Measurements from ENCODE around the gene NUDT3.

- TF ChIP-seq POLR2AphosphoS5 (IDR thresholded peaks at IDR 0.05; ENCODE audit: low read depth, low read length) = no peak
- TF ChIP-seq TAF1 (IDR thresholded peaks at IDR 0.05; ENCODE audit: low read depth, low read length) = no peak
- TF ChIP-seq POLR2A (IDR thresholded peaks at IDR 0.05; ENCODE audit: low read depth, low read length) = no peak
These were observed 117.2 kb downstream of the NUDT3 start for GRCh38 chr6:34275128-34275804.
